T-helper 1 cell (primary cell): ENCODE results near the gene MAGI2.

Experiments
- DNase-seq, 5 donors: peaks; one replicate each; pipeline ENCODE4 v3.0.0-alpha.2; 2012 to 2020

Gene MAGI2

DNA sequence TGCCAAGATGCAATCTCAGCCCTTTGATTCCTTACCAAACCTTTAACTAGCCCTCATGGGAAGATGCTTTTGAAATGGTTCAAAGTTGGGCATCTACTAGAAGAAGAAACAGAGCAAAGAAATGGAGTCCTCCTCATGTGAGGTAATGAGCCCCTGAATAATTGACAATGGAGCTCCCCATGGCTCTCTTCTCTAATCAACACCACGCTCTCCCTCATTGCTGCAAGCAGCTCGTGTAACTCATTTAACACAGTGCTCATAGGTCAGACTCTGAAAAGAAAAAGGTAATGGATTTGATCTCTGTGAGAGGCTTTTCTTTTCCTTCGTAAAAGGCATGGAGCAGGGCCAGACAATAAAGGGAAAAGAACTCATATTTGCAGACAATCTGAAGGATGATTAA lies 1342.1 kb downstream of the MAGI2 start:
- no peak for DNase-seq

DNA sequence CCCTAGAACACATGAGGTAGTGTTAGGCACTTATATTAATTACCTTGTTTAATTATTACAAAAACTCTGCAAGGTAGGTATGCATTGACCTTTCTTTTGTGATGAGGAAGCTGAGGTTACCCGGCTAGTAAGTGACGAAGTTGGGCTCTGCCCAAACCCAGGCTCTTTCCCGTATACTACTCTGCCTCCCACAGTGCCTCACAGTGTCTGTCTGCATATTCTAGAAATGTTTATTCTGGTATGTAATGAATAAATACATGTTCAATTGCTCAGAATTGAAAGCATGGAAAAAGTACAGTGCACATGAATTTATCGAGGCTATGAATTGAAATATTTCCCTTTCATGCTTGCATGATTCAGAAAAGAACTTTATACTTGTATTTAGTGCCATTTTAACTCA lies 1350.0 kb downstream of the MAGI2 start:
- DNase-seq, result no peak

DNA sequence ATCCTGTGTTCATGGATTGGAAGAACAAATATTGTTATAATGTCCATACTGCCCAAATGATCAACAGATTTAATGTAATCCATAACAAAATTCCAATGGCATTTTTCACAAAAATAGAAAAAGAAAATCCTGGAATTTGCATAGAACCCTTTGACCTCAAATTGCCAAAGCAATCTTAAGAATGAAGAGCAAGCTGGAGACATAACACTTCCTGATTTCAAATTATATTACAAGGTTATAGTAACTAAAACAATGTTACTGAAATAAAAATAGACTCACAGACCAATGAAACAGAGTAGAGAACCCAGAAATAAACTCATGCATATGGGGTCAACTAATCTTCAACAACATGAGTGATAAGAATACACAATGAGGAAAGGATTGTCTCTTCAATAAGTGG lies 1352.4 kb downstream of the MAGI2 start:
- DNase-seq, result no peak

DNA sequence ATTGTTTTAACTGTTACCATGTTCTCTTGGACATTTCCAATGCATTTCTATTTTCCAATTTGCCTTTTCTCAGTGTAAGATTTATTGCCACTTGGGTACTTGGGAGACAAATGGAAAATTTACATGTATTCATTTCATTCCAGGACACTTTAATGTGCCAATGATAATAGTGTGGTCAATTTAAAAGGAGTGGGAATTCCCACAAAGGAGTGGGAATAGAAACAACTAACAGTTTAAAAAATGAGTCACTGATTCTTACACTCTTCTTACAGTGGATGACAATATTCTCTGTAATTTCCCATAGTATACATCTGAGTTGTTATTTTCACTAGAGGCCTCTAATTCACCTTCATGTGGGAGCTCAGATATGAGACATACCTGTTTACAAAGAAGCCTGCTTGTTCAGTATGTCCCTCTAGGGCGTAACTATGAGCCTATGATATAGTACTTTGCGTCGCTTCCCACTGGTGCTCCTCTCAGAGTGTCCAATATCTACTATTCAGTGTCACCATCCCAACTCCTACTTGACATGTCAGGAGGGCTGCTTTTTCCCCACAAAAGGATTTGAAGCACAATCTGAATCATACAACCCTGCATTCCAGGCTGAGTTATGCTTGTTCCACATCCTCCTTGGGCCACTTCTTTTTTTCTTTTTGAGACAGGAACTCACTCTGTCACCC lies 1353.6 kb downstream of the MAGI2 start:
- DNase-seq, result no peak

DNA sequence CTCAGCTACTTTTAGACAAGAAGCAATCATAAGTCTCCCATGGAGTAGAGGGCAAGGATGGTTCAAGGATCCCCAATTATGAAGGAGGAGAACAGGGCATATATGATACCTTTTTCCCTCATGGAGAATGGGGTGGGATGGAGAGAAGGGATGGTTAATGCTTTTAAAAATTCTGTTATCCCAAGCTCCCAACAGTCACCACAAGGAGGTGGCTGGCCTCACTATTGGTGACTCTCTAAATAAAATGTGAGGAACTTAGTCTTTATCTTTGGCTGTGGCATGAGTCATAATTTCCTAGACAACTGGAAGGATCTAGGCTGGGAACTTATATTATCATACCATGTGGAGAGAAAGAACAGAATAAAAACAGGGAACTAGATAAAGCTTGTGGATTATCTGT lies 1357.9 kb downstream of the MAGI2 start:
- DNase-seq, result no peak

DNA sequence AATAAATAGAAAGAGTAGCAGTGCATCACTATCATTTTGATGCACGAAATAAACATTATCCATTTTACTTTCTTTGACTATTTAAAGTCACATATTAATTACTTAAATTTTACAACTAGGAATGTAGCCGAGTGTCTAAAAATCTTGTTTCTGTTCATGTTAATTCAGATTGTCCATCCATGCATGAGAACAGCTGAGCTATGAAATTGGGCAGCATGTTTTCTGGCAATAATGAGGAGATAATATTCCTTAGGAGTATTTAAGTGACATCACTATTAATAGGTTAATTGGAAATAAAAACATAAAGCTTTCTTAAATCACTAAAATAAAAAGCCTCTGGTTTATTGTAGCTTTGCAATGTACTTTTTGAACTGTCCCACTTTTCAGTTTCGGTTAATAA lies 1361.1 kb downstream of the MAGI2 start:
- no peak for DNase-seq

DNA sequence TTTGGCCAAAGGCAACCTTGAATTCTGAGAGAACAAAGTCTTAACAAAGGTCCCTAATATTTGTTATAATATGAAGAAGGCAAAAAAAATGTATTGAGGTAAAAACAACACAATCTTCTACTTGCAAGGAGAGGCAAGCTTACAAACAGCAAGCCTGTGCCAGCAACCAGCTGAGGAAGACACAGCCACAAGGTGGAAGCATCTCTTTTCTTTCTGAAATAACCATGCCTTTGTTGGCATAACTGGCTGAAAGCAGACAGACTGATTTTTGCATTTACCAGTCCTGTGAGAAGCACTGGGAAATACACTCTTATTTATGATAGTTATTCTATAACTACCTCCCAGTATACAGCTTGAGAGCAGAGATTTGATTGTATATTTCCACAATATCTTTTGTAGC lies 1362.9 kb downstream of the MAGI2 start:
- no peak for DNase-seq

DNA sequence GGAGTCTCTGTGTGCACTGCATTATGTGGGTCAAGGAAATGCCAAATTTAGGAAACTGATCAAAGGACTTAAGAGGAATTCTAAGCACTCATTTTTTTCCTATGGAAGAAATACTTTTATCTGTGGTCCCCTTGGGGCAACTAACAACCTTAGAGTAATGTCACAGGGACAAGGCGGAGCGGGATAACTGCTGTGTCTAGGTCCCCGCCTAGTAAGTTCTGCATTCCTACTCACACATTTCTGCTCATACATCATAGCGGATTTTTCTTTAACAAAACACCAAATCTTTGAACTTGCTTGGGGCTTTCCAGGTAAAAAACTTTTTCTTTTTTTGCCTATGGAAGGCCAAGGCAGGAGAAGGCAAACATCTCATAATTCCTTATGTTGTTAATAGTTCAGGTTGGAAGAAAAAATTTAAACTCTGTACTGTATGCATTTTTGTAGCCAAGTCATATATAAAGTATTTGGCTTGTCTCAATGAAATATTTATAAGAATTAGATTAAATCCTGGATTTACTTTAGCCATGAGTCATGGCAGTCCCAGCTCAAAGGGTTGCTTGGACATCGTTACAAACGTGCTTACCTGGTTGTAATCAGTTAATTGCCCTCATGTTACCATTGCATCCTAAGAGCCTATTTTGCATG lies 1369.9 kb downstream of the MAGI2 start:
- no peak for DNase-seq

DNA sequence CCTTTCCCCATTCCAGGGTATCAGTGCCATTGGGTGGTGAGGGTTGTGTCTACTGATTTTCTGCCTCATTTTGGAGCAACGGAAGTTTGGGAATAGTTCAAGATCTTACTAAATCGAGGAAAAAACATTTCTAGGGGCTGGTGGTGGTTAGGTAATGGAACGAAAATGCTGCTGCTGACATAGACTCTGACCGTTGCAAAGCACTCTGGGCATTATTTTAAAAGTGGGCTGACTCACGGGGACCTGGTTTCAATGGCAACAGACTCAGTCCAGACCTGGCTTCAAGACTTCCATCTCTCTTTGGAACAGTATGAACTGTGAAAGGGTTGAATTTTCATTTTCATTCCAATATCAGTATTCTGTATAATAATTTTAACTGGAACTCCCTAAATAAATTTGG lies 1370.9 kb downstream of the MAGI2 start:
- no peak for DNase-seq

DNA sequence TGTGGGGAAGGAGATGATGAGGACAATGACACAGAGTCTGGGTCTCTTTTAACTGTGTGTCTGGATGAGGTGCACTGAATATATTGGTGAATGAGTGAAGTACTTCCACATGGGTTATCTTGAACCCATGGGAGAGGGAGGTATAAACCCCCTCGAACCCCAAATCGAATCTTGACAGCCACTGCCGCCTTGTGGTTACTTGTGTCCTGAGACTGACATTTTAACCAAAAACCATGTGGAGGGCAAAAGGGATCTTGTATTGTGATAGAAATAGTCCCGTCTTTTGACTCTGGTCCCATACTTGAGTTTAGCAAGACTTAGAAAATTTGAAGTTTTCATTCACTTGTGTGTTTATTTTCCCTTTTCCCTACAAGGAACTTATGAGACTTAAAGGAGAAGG lies 1371.6 kb downstream of the MAGI2 start:
- no peak for DNase-seq

DNA sequence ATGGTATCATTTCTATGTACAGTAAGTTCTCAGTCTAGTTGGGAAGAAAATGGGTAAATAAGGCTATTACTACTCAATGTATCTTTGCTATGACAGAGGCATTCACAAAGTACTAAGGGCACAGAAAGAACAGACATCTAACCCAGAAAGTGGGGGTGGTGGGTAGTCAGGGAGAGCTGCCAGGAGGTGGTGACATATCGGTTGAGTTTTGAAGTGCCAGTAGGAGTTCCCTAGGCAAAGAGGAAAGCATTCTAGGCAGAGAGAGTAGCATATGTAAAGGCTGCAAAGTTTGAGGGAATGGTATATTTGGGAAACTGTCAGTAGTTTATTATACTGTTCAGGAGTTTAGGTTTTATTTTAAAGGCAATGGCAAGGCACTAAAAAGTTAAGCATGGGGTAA lies 1372.1 kb downstream of the MAGI2 start:
- no peak for DNase-seq

DNA sequence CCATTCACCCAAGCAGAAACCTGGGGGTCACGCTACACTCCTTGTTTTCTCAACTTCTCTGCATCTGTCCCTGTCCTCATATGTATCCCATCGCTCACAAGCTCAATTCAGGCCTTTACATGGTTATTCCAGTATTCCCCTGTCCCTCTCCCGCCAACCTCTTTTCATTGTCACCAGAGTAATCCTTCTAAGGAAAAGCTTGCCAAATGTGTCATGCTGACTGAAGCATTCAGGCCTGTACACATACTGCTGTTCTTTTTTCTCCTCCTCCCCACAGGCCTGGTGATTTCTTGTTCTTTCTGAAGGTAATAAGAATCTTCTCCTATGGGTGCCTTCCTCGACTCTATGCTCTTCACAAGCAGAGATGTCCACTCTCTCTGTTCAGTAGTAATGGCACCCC lies 1372.7 kb downstream of the MAGI2 start:
- DNase-seq, result no peak

DNA sequence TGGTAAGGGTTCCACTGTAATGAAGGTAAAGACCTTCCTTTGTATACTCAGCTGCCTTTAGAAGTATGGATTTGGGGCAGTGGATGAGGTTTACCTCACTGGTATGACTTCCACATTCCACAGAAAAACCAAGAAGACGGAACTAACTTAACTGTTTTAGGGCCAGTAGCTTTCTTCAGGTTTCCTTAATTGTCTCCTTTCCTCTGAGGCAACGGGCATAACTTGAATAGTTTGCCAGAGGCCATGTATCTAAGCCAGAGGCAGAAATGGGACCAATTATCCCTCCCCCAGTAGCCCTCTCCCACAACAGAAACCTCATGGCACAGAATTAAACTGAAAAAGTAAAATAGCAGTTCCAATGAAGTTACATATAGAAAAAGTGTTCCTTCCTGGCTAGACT lies 1373.2 kb downstream of the MAGI2 start:
- no peak for DNase-seq

DNA sequence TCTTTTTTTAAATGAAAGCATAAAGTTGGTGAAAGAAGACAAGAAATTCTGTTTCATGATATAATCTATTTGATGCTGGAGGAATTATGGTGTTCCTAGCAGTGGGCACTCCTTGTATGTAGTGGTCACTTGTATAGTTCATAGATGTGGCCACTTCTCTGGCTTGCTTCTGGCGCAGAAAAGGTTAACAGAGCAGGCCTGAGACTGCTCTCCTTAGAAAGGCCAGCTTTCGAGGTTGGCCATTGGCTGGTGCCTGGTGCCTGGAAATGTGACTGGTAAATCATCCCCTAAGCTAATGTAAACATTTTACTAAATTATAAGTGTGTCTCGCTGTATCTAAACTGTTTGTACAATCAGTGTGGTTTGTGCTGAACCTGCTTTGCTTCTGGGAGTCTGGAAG lies 1378.8 kb downstream of the MAGI2 start:
- DNase-seq, result no peak

DNA sequence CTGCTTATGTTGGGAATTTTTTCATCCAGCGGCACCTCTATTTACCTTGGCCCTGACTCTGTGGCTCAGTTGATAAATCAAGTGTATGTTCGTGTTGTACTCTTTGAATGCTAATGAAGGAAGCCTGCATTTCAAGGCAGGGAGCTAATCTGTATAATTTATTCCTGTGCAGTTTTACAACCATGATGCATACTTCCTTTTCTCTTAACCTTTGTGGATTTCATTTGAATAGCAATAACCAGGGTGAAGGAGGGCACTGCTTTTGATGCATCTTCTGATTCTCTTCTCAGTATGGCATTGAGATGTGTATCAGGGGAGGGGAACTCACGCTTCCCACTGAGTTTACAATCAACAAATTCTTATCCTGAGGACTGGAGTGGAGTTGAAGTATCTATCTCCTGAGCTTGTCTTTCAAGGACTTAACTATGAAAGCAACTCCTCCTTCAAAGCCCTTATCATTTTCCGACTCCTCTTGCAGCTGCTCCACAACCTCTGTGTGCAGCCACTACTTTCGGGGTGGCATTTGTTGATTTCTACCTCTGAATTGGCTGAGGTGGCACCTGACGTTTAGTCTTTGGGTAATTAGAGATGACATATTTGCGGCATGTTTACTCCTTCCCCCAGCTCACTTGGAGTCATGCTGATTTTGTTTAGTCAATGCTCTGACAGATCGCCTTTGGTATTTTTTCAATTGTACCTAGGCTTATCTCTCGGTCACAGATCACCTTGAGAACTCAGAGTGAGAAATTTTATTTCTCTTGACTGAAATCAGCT lies 1379.7 kb downstream of the MAGI2 start:
- no peak for DNase-seq

DNA sequence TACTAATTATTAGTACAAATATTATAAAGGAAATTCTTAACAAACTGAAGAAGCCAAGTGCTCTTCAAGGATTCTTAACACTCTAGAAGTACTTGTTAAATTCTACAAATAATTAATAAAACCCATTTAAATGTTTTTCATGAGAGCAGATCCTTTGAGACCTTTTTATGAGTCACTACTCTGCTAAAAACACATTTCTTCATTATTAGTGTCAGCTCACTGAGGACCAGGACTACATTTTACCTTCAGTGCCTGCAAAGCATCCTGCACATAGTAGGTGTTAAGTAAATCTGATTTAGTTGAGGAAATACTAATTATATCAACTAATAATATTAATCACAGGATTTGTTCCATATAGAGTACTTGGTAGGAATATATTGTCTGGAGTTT lies 1381.3 kb downstream of the MAGI2 start:
- DNase-seq, result no peak

DNA sequence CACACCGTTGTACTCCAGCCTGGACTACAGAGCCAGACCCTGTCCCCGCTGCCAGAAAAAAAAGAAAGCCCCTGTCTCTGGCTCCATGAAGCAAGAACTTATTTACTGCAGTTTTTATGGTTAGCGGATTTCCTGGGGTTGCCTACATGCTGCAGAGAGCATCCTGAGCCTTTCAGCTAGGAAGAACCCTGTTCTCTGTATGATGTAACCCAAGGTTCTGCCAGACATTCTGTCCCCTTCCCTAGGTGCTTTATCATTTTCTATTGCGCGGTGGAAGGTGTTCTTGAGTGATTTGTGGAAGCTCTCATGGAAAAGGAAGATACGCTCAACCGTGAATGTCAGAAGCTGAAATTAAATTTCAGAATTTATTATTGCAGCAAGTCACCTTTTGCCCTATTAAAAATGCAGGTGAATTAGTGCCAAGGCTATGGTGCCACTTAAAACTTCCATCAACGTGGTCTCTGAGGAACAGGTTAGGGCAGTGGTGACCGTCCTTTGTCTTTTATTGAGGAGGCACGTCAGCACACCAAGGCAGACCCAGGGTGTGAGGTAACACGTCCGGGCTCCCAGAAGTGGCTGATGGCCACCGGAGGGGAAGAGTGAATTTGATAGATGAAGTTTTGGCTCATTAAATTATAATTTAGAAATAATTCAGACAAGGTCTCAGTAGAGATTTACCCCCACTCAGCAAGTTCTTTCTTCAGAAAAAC lies 1381.8 kb downstream of the MAGI2 start:
- DNase-seq, result no peak

DNA sequence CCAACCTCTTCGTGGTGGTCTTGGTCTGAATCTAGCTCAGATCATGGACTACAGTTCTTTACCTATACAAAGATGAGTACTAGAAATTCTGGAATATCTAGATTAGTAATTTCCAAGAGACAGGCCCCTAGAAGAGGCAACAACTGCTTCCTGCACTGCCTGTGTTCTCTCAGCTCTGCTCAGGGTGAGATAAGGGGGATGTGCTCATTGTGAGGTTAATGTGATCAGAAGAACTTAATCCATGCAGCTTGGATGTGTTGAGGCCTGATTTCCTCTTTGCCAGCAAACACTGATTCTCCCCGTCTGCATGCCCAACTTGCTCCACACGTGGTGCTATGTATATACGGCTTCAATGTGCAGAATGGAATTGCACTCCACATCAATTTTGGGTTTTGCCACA lies 1386.9 kb downstream of the MAGI2 start:
- DNase-seq, result no peak

DNA sequence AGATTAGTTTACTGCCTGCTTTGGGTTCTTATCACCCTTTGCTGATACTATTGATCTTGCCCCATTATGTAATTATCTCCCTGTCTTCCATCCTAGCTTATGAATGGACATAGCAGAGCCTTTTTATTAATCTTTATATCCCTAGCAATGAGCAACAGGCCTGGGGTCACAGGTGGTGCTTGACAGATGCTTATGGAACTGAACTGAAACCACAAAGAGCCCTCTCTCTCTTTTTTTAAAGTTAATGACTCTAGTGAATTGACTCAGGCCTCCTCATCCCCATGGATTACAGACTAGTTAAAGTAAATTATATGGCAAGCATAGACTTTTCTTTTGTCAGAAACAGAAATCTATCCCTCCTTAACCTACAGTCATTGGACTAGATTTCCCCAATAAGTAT lies 1389.7 kb downstream of the MAGI2 start:
- DNase-seq, result no peak

DNA sequence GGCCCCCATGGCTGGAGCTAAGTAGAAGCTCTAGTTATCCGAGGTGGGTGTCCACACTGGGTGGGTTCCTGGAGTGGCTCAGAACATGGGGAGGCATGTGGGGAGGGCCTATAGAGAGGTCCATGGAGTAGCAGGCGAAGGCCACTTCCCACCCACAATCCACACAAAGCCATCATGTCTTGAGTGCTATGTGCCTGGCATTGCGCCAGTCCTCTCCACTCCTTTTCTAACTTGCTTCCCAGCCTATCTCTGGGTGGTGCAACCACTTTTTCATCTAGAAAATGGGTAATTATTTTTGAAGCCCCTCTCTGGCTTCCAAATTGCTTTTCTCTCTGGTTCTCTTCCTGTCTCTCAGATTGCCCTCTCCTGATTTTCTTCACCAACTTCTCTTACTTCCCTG lies 1391.3 kb downstream of the MAGI2 start:
- DNase-seq, result no peak

DNA sequence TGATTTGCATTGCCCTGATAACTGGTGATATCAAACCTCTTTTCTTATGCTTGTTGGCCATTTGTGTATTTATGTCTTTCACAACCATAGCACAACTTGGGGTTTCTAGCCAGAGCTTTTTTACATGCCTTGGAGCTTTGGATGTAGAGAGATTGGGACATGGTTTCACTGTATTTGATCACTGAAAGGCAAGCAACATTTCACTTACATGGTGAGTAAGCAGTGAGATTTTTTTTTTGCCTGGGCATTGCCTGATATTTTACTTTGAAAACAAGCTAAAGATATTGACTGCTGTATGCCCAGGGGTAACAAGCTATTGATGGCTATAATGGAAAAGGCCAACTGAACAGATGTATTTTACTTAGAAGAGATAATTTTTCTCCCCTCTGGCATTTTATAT lies 1395.9 kb downstream of the MAGI2 start:
- no peak for DNase-seq

DNA sequence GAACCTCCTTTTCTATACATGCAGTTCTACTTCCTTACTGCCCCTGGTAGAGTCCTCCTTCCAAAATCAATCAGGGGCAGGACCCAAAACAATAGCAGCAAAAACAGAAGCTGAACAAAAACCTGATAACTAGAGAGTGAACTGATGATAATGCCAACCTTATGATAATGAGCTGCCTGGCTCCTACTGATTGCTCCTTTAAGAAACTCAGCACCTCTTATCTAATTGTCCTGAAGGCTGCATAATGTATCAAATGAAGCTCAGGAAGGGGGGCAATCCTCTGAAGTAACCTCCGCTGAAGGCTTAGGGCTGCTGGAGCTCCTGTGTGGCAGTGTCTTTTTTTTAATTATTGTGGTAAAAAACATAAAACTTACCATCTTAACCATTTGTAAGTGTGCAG lies 1397.9 kb downstream of the MAGI2 start:
- no peak for DNase-seq

DNA sequence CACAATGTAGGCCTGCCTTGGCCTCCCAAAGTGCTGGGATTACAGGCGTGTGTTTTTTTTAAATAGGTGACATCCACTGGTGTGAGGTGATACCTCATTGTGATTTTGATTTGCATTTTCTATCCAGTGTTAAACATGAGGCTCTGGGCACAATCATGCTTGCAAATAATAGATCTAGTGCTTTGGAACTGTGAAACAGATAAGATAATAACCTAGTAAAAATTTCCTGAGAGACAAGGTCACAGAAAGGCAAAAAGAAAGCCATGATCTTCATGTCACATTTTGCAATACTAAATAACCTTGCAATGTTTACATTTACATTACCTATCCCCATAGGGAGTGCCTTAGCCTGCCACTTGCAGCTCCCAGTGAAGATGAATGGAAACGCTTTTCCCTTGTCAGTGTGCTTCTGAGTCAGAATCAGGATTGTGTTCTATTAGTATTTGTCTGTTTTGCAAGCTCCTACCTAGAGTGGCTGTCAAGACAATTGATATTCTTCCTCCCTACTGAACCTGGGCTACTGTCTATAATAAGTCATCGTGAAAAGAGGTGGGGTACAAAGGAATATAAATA lies 1398.4 kb downstream of the MAGI2 start:
- DNase-seq, result no peak
